Natural killer cell (primary cell): ENCODE results near the gene INPP5B. TPM values are rescaled to one million over a fixed set of nuclear protein-coding genes. Genes with fewer than 3 reads are reported as not detected.

Experiments
- ATAC-seq, 3 donors: fragments of 150-1000 bp in 2 of 3; fragments of 200-7000 bp in 1 of 3; cut with Tn5 transposase; 1 replicate in 1 of 3; 2 replicates in 2 of 3; pipeline ENCODE4 v1.10.0; 2021; ENCODE audit warnings: mild to moderate bottlenecking in 2 of 3, moderate library complexity in 2 of 3
- DNase-seq, 2 donors: peaks; one replicate each; pipeline versions ENCODE4 v3.0.0 to v3.0.0-alpha.2; 2013 to 2021; ENCODE audit warnings: mixed read lengths in 1 of 2
- H3K27ac ChIP-seq: one replicate; pipeline ENCODE4 v1.5.1; 2013; ENCODE audit warnings: mild to moderate bottlenecking, low read length
- H3K27me3 ChIP-seq: one replicate; pipeline ENCODE4 v1.6.1; 2013; ENCODE audit warnings: low read length; ENCODE audit not compliant: control insufficient read depth, insufficient read depth
- H3K36me3 ChIP-seq: one replicate; pipeline ENCODE4 v1.6.1; 2013; ENCODE audit warnings: low read length; ENCODE audit not compliant: control insufficient read depth, insufficient read depth
- H3K4me1 ChIP-seq: one replicate; pipeline ENCODE4 v1.6.1; 2013; ENCODE audit warnings: low read length; ENCODE audit not compliant: control insufficient read depth, insufficient read depth
- H3K4me3 ChIP-seq: one replicate; pipeline ENCODE4 v1.5.1; 2013; ENCODE audit warnings: low read length
- H3K9me3 ChIP-seq: one replicate; pipeline ENCODE4 v1.6.1; 2013; ENCODE audit warnings: low read length; ENCODE audit not compliant: control insufficient read depth, insufficient read depth
- H3K27ac Mint-ChIP-seq, 2 donors: one replicate each; pipeline ENCODE4 v1.8.0; 2022; ENCODE audit warnings: mild to moderate bottlenecking in 2 of 2, mixed read lengths in 2 of 2, moderate library complexity in 1 of 2
- H3K27me3 Mint-ChIP-seq, 2 donors: one replicate each; pipeline ENCODE4 v1.8.0; 2022; ENCODE audit warnings: low read depth in 2 of 2, mixed read lengths in 2 of 2
- H3K36me3 Mint-ChIP-seq: one replicate; pipeline ENCODE4 v1.8.0; 2022; ENCODE audit warnings: mixed read lengths
- H3K4me1 Mint-ChIP-seq, 2 donors: one replicate each; pipeline ENCODE4 v1.8.0; 2022; ENCODE audit warnings: mixed read lengths in 2 of 2
- H3K4me3 Mint-ChIP-seq: one replicate; pipeline ENCODE4 v1.8.0; 2022; ENCODE audit warnings: mild to moderate bottlenecking, moderate library complexity, mixed read lengths
- H3K9me3 Mint-ChIP-seq, 2 donors: one replicate each; pipeline ENCODE4 v1.8.0; 2022; ENCODE audit warnings: mixed read lengths in 2 of 2
- CTCF ChIP-seq: fragments of 200-600 bp; IDR thresholded peaks from one replicate; pipeline ENCODE4 v1.8.0; 2022; ENCODE audit warnings: antibody characterized with exemption
- WGBS: methylation state at CpG from one replicate; pipeline ENCODE4 v1.1.7; 2013; ENCODE audit warnings: missing lambda C conversion rate; ENCODE audit not compliant: insufficient coverage; 5-methylcytosine and 5-hydroxymethylcytosine counted together
- intact Hi-C: fragments of 100-400 bp; cut with micrococcal nuclease; formaldehyde crosslinking; loops from one replicate; pipeline ENCODE4 v1.14.2; 2022
- total RNA-seq, 4 donors: library from RNA; stranded (reverse); fragments of 120-200 nt in 1 of 4; gene quantifications; one replicate each; pipeline versions ENCODE4 v1.2.3 to v1.2.4, GENCODE V29; 2013 to 2022

Gene INPP5B
- total RNA-seq, 3 donors from 2014 or later (not counting 1 experiment from before 2014, with no cell fraction given): 34.0 to 66.2 (median 54.7) TPM

GRCh38 chr1:37861151-37861550 lies 85.7 kb downstream of the INPP5B start:
- H3K27me3 Mint-ChIP-seq: no peaks in the 10 kb centered on the region
- ATAC-seq (no peak), DNase-seq (no peak)
- H3K27ac Mint-ChIP-seq: no peak overlapping the region
- H3K9me3 Mint-ChIP-seq: no peaks in the 10 kb centered on the region
- Histone ChIP-seq H3K27ac (no peak overlapping the region), H3K9me3 (no peaks in the 10 kb centered on the region), H3K27me3 (no peaks in the 10 kb centered on the region), H3K4me1 (peaks cover 16% of the 10 kb centered on the region), H3K4me3 (no peak overlapping the region), H3K36me3 (peaks cover 34% of the 10 kb centered on the region)
- no peak for TF ChIP-seq CTCF
- peaks cover 13% of the 10 kb centered on the region for H3K36me3 Mint-ChIP-seq
- H3K4me3 Mint-ChIP-seq: no peak overlapping the region
- intact Hi-C loops: loop anchor here (2.0 kb wide), 1 partner anchor 168 kb away; the partner anchor contains the start of gene CDCA8
- WGBS: 90% methylated on average over 4 of the region's 4 CpGs
- peaks cover 27 to 29% of the 10 kb centered on the region in 2 donors for H3K4me1 Mint-ChIP-seq

GRCh38 chr1:37860346-37860666 lies 86.5 kb downstream of the INPP5B start:
- H3K27ac Mint-ChIP-seq: peak overlapping the region; percentile 88 to 92
- Histone ChIP-seq H3K27me3 (no peaks in the 10 kb centered on the region), H3K4me1 (peaks cover 18% of the 10 kb centered on the region), H3K9me3 (no peaks in the 10 kb centered on the region), H3K36me3 (peaks cover 25% of the 10 kb centered on the region), H3K4me3 (peak overlapping the region; percentile 99), H3K27ac (peak overlapping the region; percentile 92)
- H3K4me3 Mint-ChIP-seq: peak overlapping the region; percentile 99
- no peak for TF ChIP-seq CTCF
- DNase-seq (no peak), ATAC-seq (no peak)
- peaks cover 29% of the 10 kb centered on the region in 2 donors for H3K4me1 Mint-ChIP-seq
- H3K27me3 Mint-ChIP-seq: no peaks in the 10 kb centered on the region
- no peaks in the 10 kb centered on the region for H3K9me3 Mint-ChIP-seq
- intact Hi-C loops: loop anchor here (2.0 kb wide), 1 partner anchor 168 kb away; the partner anchor contains the start of gene CDCA8
- peaks cover 13% of the 10 kb centered on the region for H3K36me3 Mint-ChIP-seq
- WGBS: 34% methylated on average over 5 of the region's 5 CpGs

GRCh38 chr1:37859507-37860345 lies 87.1 kb downstream of the INPP5B start, which contains the start of gene MTF1:
Gene MTF1, minus strand, starts transcription at chr1:37859592. Its CDS starts 1,934 bp downstream, at chr1:37857658.
- H3K4me1 ChIP-seq: peaks cover 18% of the 10 kb centered on the region
- Mint-ChIP-seq H3K27ac (peak within 1 kb of the TSS; percentile 88 to 92), H3K36me3 (peaks cover 13% of the 10 kb centered on the region), H3K27me3 (no peaks in the 10 kb centered on the region), H3K9me3 (no peaks in the 10 kb centered on the region), H3K4me3 (peak within 1 kb of the TSS; percentile 99), H3K4me1 (peaks cover 34 to 35% of the 10 kb centered on the region in 2 donors)
- peak within 1 kb of the TSS; percentile 92 for H3K27ac ChIP-seq
- peak; percentile 86 for TF ChIP-seq CTCF
- H3K9me3 ChIP-seq: no peaks in the 10 kb centered on the region
- H3K36me3 ChIP-seq: peaks cover 21% of the 10 kb centered on the region
- no peaks in the 10 kb centered on the region for H3K27me3 ChIP-seq
- WGBS: under 1% methylated on average over 61 of the region's 61 CpGs
- H3K4me3 ChIP-seq: peak within 1 kb of the TSS; percentile 99
- ATAC-seq (peak; percentile 97 to 99 (median 98)), DNase-seq (peak; percentile 90 to 99)
- intact Hi-C loops: loop anchor here (1.0 to 2.0 kb wide), 2 partner anchors 48 to 167 kb away; partner anchors contain the start of gene CDCA8
